Occipital lobe (tissue), 2 donors: ENCODE measurements around the gene APOL1. TPM values are rescaled to one million over a fixed set of nuclear protein-coding genes. Genes with fewer than 3 reads are reported as not detected.
"Not testable (repeated sequence)": the region's sequence is repeated elsewhere in the genome, so short reads cannot be mapped to it uniquely, and the experiment has no call there.

Source experiments
- DNase-seq: peaks from one replicate; lab custom pipeline; 2025; lab: John Stamatoyannopoulos, UW
- total RNA-seq: library from RNA; depleted of rRNA; stranded (reverse); fragments of >200 nt; gene quantifications from one replicate; pipeline ENCODE4 v1.2.3, GENCODE V29; 2014

Gene APOL1
- total RNA-seq, 1 donor from 2014 or later = 1.4 TPM

GRCh38 chr22:36244522-36245391 is 8.2 kb upstream of the APOL1 start:
- DNase-seq = no peak

GRCh38 chr22:36245805-36246356 is 7.1 kb upstream of the APOL1 start:
- DNase-seq = no peak

GRCh38 chr22:36246718-36247117 is 6.2 kb upstream of the APOL1 start:
- no peak for DNase-seq

- DNase-seq = no peak
Observed at GRCh38 chr22:36247955-36248354, 5.0 kb upstream of the APOL1 start.

GRCh38 chr22:36249160-36249559 is 3.8 kb upstream of the APOL1 start:
- no peak for DNase-seq

GRCh38 chr22:36250292-36250960 is 2.5 kb upstream of the APOL1 start:
- DNase-seq = not testable (repeated sequence)

- not testable (repeated sequence) for DNase-seq
Observed at GRCh38 chr22:36251979-36252608, 839 bp upstream of the APOL1 start.

- no peak for DNase-seq
Observed at GRCh38 chr22:36253523-36254490, 874 bp downstream of the APOL1 start.

GRCh38 chr22:36255572-36255971 is 2.6 kb downstream of the APOL1 start:
- not testable (repeated sequence) for DNase-seq

- DNase-seq = no peak
Observed at GRCh38 chr22:36256478-36256877, 3.5 kb downstream of the APOL1 start.

GRCh38 chr22:36257308-36257707 is 4.4 kb downstream of the APOL1 start:
- no peak for DNase-seq

- no peak for DNase-seq
Observed at GRCh38 chr22:36257948-36258670, 5.2 kb downstream of the APOL1 start.

- DNase-seq = no peak
Observed at GRCh38 chr22:36258701-36259614, 6.0 kb downstream of the APOL1 start.

GRCh38 chr22:36259615-36260300 is 6.8 kb downstream of the APOL1 start:
- no peak for DNase-seq

GRCh38 chr22:36261675-36262074 is 8.7 kb downstream of the APOL1 start:
- DNase-seq = not testable (repeated sequence)

GRCh38 chr22:36262307-36262706 is 9.4 kb downstream of the APOL1 start:
- not testable (repeated sequence) for DNase-seq

- not testable (repeated sequence) for DNase-seq
Observed at GRCh38 chr22:36263216-36263673, 10.3 kb downstream of the APOL1 start.
